CD4-positive, alpha-beta memory T cell (primary cell): ENCODE measurements around the gene CMTM5. TPM values are rescaled to one million over a fixed set of nuclear protein-coding genes. Genes with fewer than 3 reads are reported as not detected.
A peak's percentile ranks its signal among the peaks of the same experiment; 100 is the strongest.

Source experiments
- CTCF ChIA-PET: fragments of 350-600 bp; sonication (Branson Sonifier 250); formaldehyde crosslinking; loops from one replicate; lab custom pipeline; 2021; ENCODE audit warnings: inconsistent platforms; ENCODE audit not compliant: partially characterized antibody; lab: Charles Lee
- POLR2A ChIA-PET: fragments of 350-600 bp; sonication (Branson Sonifier 250); formaldehyde crosslinking; loops from one replicate; lab custom pipeline; 2021; ENCODE audit not compliant: partially characterized antibody; lab: Charles Lee
- DNase-seq, 5 donors: peaks; one replicate each; pipeline versions ENCODE4 v3.0.0 to v3.0.0-alpha.2; 2020 to 2022; ENCODE audit warnings: mixed read lengths in 1 of 5
- H3K27ac ChIP-seq: one replicate; pipeline ENCODE4 v1.7.0; 2013; ENCODE audit warnings: low read depth, low read length
- H3K27me3 ChIP-seq: 2 replicates; pipeline ENCODE4 v1.7.0; 2013; ENCODE audit warnings: mild to moderate bottlenecking, low read length, moderate library complexity; ENCODE audit not compliant: insufficient read depth
- H3K36me3 ChIP-seq: 2 replicates; pipeline ENCODE4 v1.7.0; 2013; ENCODE audit warnings: mild to moderate bottlenecking, low read length, moderate library complexity; ENCODE audit not compliant: insufficient read depth
- H3K4me1 ChIP-seq: 2 replicates; pipeline ENCODE4 v1.7.0; 2013; ENCODE audit warnings: mild to moderate bottlenecking, low read length, moderate library complexity; ENCODE audit not compliant: insufficient read depth
- H3K4me3 ChIP-seq, 2 donors: one replicate each; pipeline ENCODE4 v1.7.0; 2013; ENCODE audit warnings: low read length in 2 of 2, mild to moderate bottlenecking in 1 of 2
- H3K9me3 ChIP-seq, 2 donors: one replicate each; pipeline ENCODE4 v1.7.0; 2013; ENCODE audit warnings: low read length in 2 of 2, control low read depth in 1 of 2; ENCODE audit not compliant: control insufficient read depth in 1 of 2
- H3K27ac Mint-ChIP-seq, 7 donors: one replicate each; pipeline ENCODE4 v1.8.0; 2020 to 2021; ENCODE audit warnings: mixed read lengths in 7 of 7, mild to moderate bottlenecking in 6 of 7, inconsistent platforms in 3 of 7, moderate library complexity in 3 of 7
- H3K27me3 Mint-ChIP-seq, 2 donors: one replicate each; pipeline ENCODE4 v1.8.0; 2020 to 2021; ENCODE audit warnings: mixed read lengths in 2 of 2
- H3K36me3 Mint-ChIP-seq, 2 donors: one replicate each; pipeline ENCODE4 v1.8.0; 2020 to 2021; ENCODE audit warnings: mixed read lengths in 2 of 2, inconsistent platforms in 1 of 2, mild to moderate bottlenecking in 1 of 2
- H3K4me1 Mint-ChIP-seq, 4 donors: one replicate each; pipeline ENCODE4 v1.8.0; 2020 to 2021; ENCODE audit warnings: mixed read lengths in 4 of 4, mild to moderate bottlenecking in 1 of 4
- H3K4me3 Mint-ChIP-seq, 8 donors: one replicate each; pipeline ENCODE4 v1.8.0; 2020 to 2021; ENCODE audit warnings: mixed read lengths in 8 of 8, mild to moderate bottlenecking in 7 of 8, moderate library complexity in 6 of 8, inconsistent platforms in 3 of 8
- H3K9me3 Mint-ChIP-seq, 8 donors: one replicate each; pipeline ENCODE4 v1.8.0; 2020 to 2021; ENCODE audit warnings: mixed read lengths in 8 of 8, mild to moderate bottlenecking in 5 of 8, inconsistent platforms in 3 of 8, moderate library complexity in 1 of 8
- intact Hi-C: fragments of 100-400 bp; cut with micrococcal nuclease; formaldehyde crosslinking; loops from one replicate; pipeline ENCODE4 v1.15.1; 2023
- polyA plus RNA-seq, 2 donors: library from polyadenylated mRNA; unstranded; fragments of 300-500 nt; fragmentation: Illumina TruSeq; gene quantifications; one replicate each; pipeline ENCODE4 v1.2.3, GENCODE V29; 2021
- total RNA-seq, 2 experiments: library from RNA; stranded (reverse); gene quantifications; one replicate each; pipeline ENCODE4 v1.2.3, GENCODE V29; 2021

Gene CMTM5
- total and polyA plus RNA-seq, 4 experiments from 2014 or later: not detected

DNA sequence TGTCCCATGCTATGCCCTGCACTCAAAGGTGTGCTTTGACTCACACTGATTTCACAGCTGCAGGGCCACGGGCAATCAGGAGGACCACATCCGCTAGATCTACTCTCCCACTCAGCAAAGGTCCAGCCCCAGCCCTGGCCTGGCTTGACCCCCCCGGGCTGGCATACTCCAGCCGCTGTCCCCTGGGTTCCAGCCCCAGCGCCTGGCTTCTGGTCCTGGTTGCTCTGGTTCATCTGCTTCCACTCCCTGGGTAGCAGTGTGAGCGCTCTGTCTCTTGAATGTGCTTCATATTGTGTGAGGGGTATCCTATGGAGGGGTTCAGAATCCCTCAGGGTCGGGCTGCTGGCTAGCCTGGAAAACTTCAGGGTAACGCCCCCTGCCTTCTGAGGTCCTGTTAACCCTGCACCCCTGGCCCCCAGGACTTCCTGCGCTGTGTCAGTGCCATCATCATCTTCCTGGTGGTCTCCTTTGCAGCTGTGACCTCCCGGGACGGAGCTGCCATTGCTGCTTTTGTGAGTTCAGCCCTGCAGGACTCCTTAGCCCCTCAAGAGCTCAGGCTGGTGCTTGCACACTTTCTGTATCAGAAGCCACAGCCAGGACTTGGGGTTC is 1.9 kb downstream of the CMTM5 start:
- Mint-ChIP-seq H3K27ac (no peak overlapping the region), H3K4me3 (no peak overlapping the region), H3K4me1 (no peaks in the 10 kb centered on the region), H3K9me3 (no peaks in the 10 kb centered on the region), H3K27me3 (peaks cover 5 to 9% of the 10 kb centered on the region in 2 donors), H3K36me3 (no peaks in the 10 kb centered on the region)
- intact Hi-C loops: no loop called here
- Histone ChIP-seq H3K27me3 (no peaks in the 10 kb centered on the region), H3K36me3 (no peaks in the 10 kb centered on the region), H3K9me3 (no peaks in the 10 kb centered on the region), H3K4me3 (no peak overlapping the region), H3K27ac (no peak overlapping the region), H3K4me1 (no peaks in the 10 kb centered on the region)
- no peak for DNase-seq
- POLR2A ChIA-PET: interaction anchor here (0.8 kb wide), 2 partner anchors 76 to 92 kb away, joined by 3 read pairs; partner anchors contain the start of gene PPP1R3E
- CTCF ChIA-PET: interaction anchor here (0.7 to 4.1 kb wide), 10 partner anchors 9 to 258 kb away, joined by 3 to 36 read pairs (median 10); partner anchors contain the start of gene PABPN1

DNA sequence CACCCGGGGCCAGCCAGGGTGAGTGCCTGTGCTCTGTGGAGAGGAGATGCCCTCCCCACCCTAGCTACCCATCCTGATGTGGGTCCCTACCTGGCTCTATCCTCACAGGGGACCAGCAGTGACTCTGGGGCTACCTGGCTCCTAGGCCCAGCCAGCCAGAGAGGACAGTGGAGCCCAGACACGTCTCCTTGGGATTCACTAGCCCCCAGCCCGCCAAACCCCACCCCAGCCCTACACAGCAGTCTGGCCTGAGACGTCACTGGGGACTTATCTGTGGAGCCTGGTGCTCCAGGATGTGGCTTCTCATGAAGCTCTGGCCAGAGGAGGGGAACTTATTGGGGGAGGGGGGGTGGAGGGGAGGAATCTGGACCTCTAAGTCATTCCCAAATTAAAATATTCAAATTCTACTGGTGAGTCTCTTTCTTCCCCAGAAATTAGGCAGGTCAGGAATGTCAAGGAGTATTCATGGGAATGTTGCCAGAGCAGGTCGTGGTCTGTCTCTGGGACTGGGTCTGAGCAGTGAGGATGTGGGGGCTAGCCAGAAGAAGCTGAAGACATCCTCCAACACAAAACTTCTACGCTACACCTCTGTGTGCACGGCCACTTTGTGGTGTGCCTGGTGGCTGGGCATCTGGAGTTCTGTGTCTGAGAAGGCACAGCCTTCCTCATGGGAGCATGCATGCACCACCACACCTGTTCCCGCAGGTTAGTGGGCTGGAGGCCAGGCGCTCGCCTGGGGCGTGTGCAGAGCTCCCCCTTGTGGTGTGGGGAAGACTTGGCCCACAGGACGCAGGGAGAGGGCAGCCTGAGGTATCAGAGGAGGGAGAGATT is 2.7 kb downstream of the CMTM5 start:
- Histone ChIP-seq H3K27me3 (no peaks in the 10 kb centered on the region), H3K4me3 (no peak overlapping the region), H3K27ac (no peak overlapping the region), H3K9me3 (no peaks in the 10 kb centered on the region), H3K36me3 (no peaks in the 10 kb centered on the region), H3K4me1 (no peaks in the 10 kb centered on the region)
- Mint-ChIP-seq H3K4me1 (no peaks in the 10 kb centered on the region), H3K4me3 (no peak overlapping the region), H3K27me3 (peaks cover 5 to 11% of the 10 kb centered on the region in 2 donors), H3K9me3 (no peaks in the 10 kb centered on the region), H3K36me3 (no peaks in the 10 kb centered on the region), H3K27ac (peak overlapping the region in 1 of 7 donors; percentile 4)
- intact Hi-C loops: loop anchor here (1.0 to 2.0 kb wide), 3 partner anchors 51 to 311 kb away; no protein-coding TSS in a partner anchor
- DNase-seq: peak; percentile 54 to 67 (median 65)
- ChIA-PET POLR2A (interaction anchor here (0.8 to 0.9 kb wide), 3 partner anchors 53 to 823 kb away, joined by 3 read pairs; partner anchors contain the start of gene PPP1R3E), CTCF (interaction anchor here (0.6 to 4.1 kb wide), 45 partner anchors 9 to 324 kb away, joined by 3 to 36 read pairs (median 4); partner anchors contain the start of genes PABPN1, PPP1R3E and SLC22A17)

DNA sequence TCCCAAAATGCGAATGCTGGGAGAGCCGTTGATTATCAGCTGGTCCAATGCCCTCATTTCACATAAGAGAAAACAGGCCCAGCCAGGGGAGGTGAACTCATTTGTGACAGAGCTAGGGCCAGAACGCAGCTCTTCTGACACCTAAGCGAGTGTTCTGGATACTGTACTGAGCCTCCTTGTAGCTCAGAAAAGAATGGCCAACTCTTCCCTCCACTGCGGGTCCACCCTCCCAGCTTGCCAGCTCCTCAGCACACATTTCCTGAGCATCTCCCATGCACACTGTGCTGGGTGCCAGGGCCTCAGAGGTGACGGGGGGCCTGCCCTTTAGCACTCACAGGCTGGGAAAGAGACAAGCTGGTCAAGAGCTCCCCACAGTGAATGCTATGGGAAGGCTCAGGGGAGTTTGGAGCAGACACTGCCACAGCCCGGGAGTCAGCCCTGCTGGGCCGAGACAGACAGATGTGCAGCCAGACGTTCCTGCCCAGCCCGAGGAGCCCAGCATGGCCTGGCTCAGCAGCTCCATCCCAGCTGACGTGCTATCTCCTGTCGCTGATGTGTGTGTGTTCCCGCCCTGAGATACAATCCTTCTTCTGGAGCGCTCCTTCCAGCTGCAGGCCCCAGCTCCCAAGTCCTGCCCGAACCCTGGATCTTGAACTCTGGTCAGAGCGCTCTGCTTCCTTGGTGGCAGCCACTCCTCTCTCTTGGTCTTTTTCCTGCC is 3.5 kb downstream of the CMTM5 start:
- Mint-ChIP-seq H3K36me3 (no peaks in the 10 kb centered on the region), H3K4me1 (no peaks in the 10 kb centered on the region), H3K27ac (peak overlapping the region in 1 of 7 donors; percentile 4), H3K27me3 (peaks cover 5 to 16% of the 10 kb centered on the region in 2 donors), H3K9me3 (no peaks in the 10 kb centered on the region), H3K4me3 (no peak overlapping the region)
- H3K4me3 ChIP-seq: no peak overlapping the region
- no peaks in the 10 kb centered on the region for H3K27me3 ChIP-seq
- no peak for DNase-seq
- ChIA-PET POLR2A (interaction anchor here (0.9 kb wide), 1 partner anchor 823 kb away, joined by 3 read pairs; no protein-coding TSS in a partner anchor), CTCF (interaction anchor here (0.6 to 4.1 kb wide), 42 partner anchors 9 to 325 kb away, joined by 3 to 36 read pairs (median 4); partner anchors contain the start of genes PPP1R3E and SLC22A17)
- H3K36me3 ChIP-seq: no peaks in the 10 kb centered on the region
- intact Hi-C loops: loop anchor here (1.0 to 2.0 kb wide), 3 partner anchors 52 to 312 kb away; no protein-coding TSS in a partner anchor
- no peak overlapping the region for H3K27ac ChIP-seq
- H3K4me1 ChIP-seq: no peaks in the 10 kb centered on the region
- no peaks in the 10 kb centered on the region for H3K9me3 ChIP-seq

DNA sequence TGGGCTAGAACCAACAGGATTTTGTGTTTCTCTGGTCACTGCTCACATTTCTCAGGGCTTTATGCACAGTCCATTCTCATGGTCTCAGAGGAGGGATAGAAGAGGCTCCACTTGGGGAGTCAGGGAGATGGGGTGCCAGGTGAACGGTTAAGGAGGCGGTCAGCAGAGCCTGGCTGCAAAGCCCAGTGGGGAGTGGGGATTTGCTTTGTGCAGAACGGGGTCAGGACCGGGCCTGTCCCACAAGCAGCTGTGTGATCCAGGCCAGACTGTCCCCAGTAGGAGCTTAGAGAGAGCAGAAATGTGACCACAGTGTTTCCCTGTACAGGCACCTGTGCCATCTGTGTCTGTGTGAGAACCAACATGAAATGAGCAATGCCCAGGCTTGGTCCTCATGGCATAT is 4.1 kb downstream of the CMTM5 start:
- no peaks in the 10 kb centered on the region for H3K36me3 Mint-ChIP-seq

DNA sequence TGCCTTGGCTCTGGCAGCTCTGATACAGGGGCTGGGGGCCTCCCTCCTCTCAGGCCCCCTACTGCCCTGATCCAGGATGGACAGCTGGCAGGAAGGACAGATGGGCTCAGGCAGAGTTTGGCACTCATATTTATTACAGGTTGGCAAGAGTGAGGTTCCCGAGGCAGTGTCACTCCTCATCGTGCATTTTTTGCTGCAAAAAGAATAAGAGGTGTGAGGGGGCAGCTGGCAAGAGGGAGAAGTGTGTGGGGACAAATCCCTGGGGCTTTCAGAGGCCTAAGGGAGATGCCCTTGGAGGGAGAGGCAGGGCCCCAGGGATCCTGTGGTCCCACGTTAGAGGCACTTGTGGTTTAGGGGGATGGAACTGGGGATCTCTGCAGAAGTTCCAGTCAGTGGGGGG is 5.0 kb downstream of the CMTM5 start:
- Histone ChIP-seq H3K4me1 (no peaks in the 10 kb centered on the region), H3K27ac (no peak overlapping the region), H3K36me3 (no peaks in the 10 kb centered on the region), H3K4me3 (no peak overlapping the region), H3K27me3 (no peaks in the 10 kb centered on the region), H3K9me3 (no peaks in the 10 kb centered on the region)
- intact Hi-C loops: loop anchor here (2.0 kb wide), 1 partner anchor 313 kb away; no protein-coding TSS in a partner anchor
- peaks cover 7 to 16% of the 10 kb centered on the region in 2 donors for H3K27me3 Mint-ChIP-seq
- H3K27ac Mint-ChIP-seq: peak overlapping the region in 1 of 7 donors; percentile 58
- CTCF ChIA-PET: interaction anchor here (1.5 to 4.2 kb wide), 6 partner anchors 12 to 261 kb away, joined by 4 to 27 read pairs (median 9); no protein-coding TSS in a partner anchor
- no peaks in the 10 kb centered on the region for H3K36me3 Mint-ChIP-seq
- no peak overlapping the region for H3K4me3 Mint-ChIP-seq
- H3K9me3 Mint-ChIP-seq: no peaks in the 10 kb centered on the region
- POLR2A ChIA-PET: no interaction called here
- no peaks in the 10 kb centered on the region for H3K4me1 Mint-ChIP-seq
- no peak for DNase-seq

More for the DNA sequence above, 4.1 kb downstream of the CMTM5 start:
- Mint-ChIP-seq H3K9me3 (no peaks in the 10 kb centered on the region), H3K27ac (no peak overlapping the region), H3K27me3 (peaks cover 5 to 16% of the 10 kb centered on the region in 2 donors), H3K4me3 (no peak overlapping the region), H3K4me1 (no peaks in the 10 kb centered on the region)
- Histone ChIP-seq H3K36me3 (no peaks in the 10 kb centered on the region), H3K4me1 (no peaks in the 10 kb centered on the region), H3K4me3 (no peak overlapping the region), H3K9me3 (no peaks in the 10 kb centered on the region), H3K27me3 (no peaks in the 10 kb centered on the region), H3K27ac (no peak overlapping the region)
- no peak for DNase-seq
- POLR2A ChIA-PET: no interaction called here
- intact Hi-C loops: loop anchor here (1.0 to 2.0 kb wide), 3 partner anchors 53 to 312 kb away; no protein-coding TSS in a partner anchor
- CTCF ChIA-PET: interaction anchor here (0.7 to 4.2 kb wide), 21 partner anchors 13 to 260 kb away, joined by 3 to 36 read pairs (median 9); partner anchors contain the start of genes PPP1R3E and SLC22A17

DNA sequence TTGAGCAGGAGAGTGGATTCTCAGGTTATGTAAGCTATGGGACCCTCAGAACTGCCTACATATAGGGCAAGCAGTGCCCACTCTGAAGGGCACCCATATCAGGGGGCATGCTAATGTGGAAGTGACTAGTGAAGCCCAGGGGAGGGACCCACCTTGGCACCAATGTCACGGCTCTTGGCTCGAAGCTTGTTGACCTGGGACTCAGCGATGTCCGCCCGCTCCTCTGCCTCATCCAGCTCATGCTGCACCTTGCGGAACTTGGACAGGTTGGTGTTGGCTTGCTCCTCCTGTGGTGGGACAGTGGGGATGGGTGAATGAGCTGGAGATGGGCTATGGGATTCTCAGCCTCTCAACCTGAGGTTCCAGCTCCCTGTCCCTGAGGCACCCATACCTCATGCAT is 5.4 kb downstream of the CMTM5 start:
- CTCF ChIA-PET: interaction anchor here (0.6 to 4.2 kb wide), 7 partner anchors 10 to 261 kb away, joined by 3 to 27 read pairs (median 6); partner anchors contain the start of gene IL25
- no peaks in the 10 kb centered on the region for H3K9me3 Mint-ChIP-seq
- H3K27me3 ChIP-seq: no peaks in the 10 kb centered on the region

More for the DNA sequence above, 5.4 kb downstream of the CMTM5 start:
- Mint-ChIP-seq H3K4me3 (no peak overlapping the region), H3K27ac (no peak overlapping the region), H3K27me3 (peaks cover 7 to 16% of the 10 kb centered on the region in 2 donors), H3K4me1 (no peaks in the 10 kb centered on the region), H3K36me3 (no peaks in the 10 kb centered on the region)
- Histone ChIP-seq H3K4me1 (no peaks in the 10 kb centered on the region), H3K36me3 (no peaks in the 10 kb centered on the region), H3K4me3 (no peak overlapping the region), H3K9me3 (no peaks in the 10 kb centered on the region), H3K27ac (no peak overlapping the region)
- POLR2A ChIA-PET: no interaction called here
- DNase-seq: no peak
- intact Hi-C loops: no loop called here
